Panc1 (cell line): ENCODE results near the gene PAWR. TPM values are rescaled to one million over a fixed set of nuclear protein-coding genes. Genes with fewer than 3 reads are reported as not detected.

Source experiments
- ATAC-seq: fragments of 200-7000 bp; cut with Tn5 transposase; 2 replicates; pipeline ENCODE4 v1.9.1; 2020; ENCODE audit warnings: mild to moderate bottlenecking, moderate library complexity
- BruUV-seq: library from RNA; stranded (reverse); fragments of 400-500 nt; replicated peaks from 2 replicates; lab custom pipeline; 2021; lab: Mats Ljungman, UMichigan
- CTCF ChIA-PET: fragments of 300-600 bp; sonication (Branson Sonifier 250); formaldehyde crosslinking; loops from one replicate; lab custom pipeline; 2022; ENCODE audit warnings: antibody characterized with exemption; lab: Charles Lee
- POLR2A ChIA-PET: fragments of 300-600 bp; sonication (Branson Sonifier 250); formaldehyde crosslinking; loops from one replicate; lab custom pipeline; 2022; ENCODE audit warnings: antibody characterized with exemption; lab: Charles Lee
- DNase-seq: peaks from one replicate; pipeline ENCODE4 v3.0.0-alpha.2; 2010; ENCODE audit warnings: low read depth, low spot score
- H3K27ac ChIP-seq: 2 replicates; pipeline ENCODE4 v1.5.1; 2011; ENCODE audit warnings: mild to moderate bottlenecking, low read length, inconsistent platforms
- H3K27me3 ChIP-seq: fragments of 200-500 bp; sonication (Bioruptor generic); 2 replicates; pipeline ENCODE4 v1.6.0; 2014; ENCODE audit warnings: low read length, inconsistent platforms; ENCODE audit not compliant: control insufficient read depth, insufficient read depth
- H3K36me3 ChIP-seq: fragments of 200-500 bp; sonication (Bioruptor generic); 2 replicates; pipeline ENCODE4 v1.5.1; 2014; ENCODE audit warnings: inconsistent platforms, mild to moderate bottlenecking, low read length, moderate library complexity; ENCODE audit not compliant: control insufficient read depth, insufficient read depth
- H3K4me1 ChIP-seq: 2 replicates; pipeline ENCODE4 v1.5.1; 2011; ENCODE audit warnings: inconsistent platforms, mild to moderate bottlenecking, low read length, moderate library complexity; ENCODE audit not compliant: control insufficient read depth, insufficient read depth
- H3K4me3 ChIP-seq, 2 experiments: 2 replicates each; pipeline ENCODE4 v1.5.1; 2011 to 2012; ENCODE audit warnings: low read depth in 2 of 2, low read length in 2 of 2, mild to moderate bottlenecking in 2 of 2, inconsistent platforms in 1 of 2, moderate library complexity in 1 of 2
- H3K9me3 ChIP-seq: fragments of 200-500 bp; sonication (Bioruptor generic); 2 replicates; pipeline ENCODE4 v1.5.1; 2014; ENCODE audit warnings: low read depth, mild to moderate bottlenecking, inconsistent platforms, low read length, moderate library complexity; ENCODE audit not compliant: control insufficient read depth, insufficient read depth
- POLR2AphosphoS5 ChIP-seq: IDR thresholded peaks from 2 replicates; pipeline ENCODE4 v1.6.1; 2012; ENCODE audit warnings: mild to moderate bottlenecking, low read depth, low read length, moderate library complexity
- SIN3A ChIP-seq: IDR thresholded peaks from 2 replicates; pipeline ENCODE4 v1.6.1; 2012; ENCODE audit warnings: low read depth, mild to moderate bottlenecking, low read length, moderate library complexity, borderline replicate concordance; ENCODE audit not compliant: insufficient read depth
- TCF7L2 ChIP-seq: IDR thresholded peaks from 2 replicates; pipeline ENCODE4 v1.6.1; 2011; ENCODE audit warnings: mild to moderate bottlenecking, low read depth, low read length, inconsistent platforms
- in situ Hi-C: cut with HindIII; loops from 2 replicates; pipeline ENCODE4 v1.10.0; 2016; ENCODE audit warnings: low sequenced_read_pairs, low pct_unique_long_range_greater_than_20kb
- intact Hi-C: fragments of 100-400 bp; cut with micrococcal nuclease; formaldehyde crosslinking; loops from one replicate; pipeline ENCODE4 v1.10.0; 2022; ENCODE audit not compliant: unreplicated experiment
- total RNA-seq: library from RNA; stranded (reverse); gene quantifications from one replicate; pipeline ENCODE4 v1.2.1, GENCODE V29; 2021; ENCODE audit not compliant: unreplicated experiment
- TF ChIP-seq, protein P1 (sequence below): fragments of 450-650 bp; IDR thresholded peaks from 2 replicates; pipeline ENCODE4 v1.5.1; 2017; ENCODE audit warnings: mild to moderate bottlenecking
- TF ChIP-seq, protein P2 (sequence below), 2 experiments: IDR thresholded peaks; 2 replicates each; pipeline ENCODE4 v1.6.1; 2011 to 2012; ENCODE audit warnings: low read depth in 2 of 2, control low read depth in 1 of 2, low read length in 1 of 2, mild to moderate bottlenecking in 1 of 2, moderate library complexity in 1 of 2; ENCODE audit not compliant: insufficient read depth in 1 of 2

PAWR gene
- total RNA-seq, 1 experiment from 2014 or later = 142 TPM

DNA sequence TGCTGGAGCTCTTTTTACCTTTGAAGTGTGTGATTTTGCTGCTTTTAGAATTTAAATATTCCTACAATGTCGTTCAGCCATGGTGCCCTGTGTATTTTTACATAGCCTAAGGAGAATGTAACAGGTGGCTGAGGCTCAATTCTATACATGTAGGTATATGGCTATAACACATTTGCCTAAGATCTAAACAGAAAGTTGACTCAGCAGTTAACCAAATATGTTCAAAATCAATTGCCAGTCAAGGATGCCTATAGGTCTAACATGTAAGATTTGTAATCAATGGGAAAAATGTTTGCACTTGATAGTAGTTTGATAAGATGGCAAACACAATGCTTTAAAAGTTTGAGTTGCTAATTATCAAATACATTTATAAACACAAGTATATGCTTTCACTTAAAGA, 8.2 kb downstream of the PAWR start:
- no peak for TF ChIP-seq TCF7L2
- TF ChIP-seq, protein P1, sequence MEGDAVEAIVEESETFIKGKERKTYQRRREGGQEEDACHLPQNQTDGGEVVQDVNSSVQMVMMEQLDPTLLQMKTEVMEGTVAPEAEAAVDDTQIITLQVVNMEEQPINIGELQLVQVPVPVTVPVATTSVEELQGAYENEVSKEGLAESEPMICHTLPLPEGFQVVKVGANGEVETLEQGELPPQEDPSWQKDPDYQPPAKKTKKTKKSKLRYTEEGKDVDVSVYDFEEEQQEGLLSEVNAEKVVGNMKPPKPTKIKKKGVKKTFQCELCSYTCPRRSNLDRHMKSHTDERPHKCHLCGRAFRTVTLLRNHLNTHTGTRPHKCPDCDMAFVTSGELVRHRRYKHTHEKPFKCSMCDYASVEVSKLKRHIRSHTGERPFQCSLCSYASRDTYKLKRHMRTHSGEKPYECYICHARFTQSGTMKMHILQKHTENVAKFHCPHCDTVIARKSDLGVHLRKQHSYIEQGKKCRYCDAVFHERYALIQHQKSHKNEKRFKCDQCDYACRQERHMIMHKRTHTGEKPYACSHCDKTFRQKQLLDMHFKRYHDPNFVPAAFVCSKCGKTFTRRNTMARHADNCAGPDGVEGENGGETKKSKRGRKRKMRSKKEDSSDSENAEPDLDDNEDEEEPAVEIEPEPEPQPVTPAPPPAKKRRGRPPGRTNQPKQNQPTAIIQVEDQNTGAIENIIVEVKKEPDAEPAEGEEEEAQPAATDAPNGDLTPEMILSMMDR = no peak
- TF ChIP-seq, protein P2, sequence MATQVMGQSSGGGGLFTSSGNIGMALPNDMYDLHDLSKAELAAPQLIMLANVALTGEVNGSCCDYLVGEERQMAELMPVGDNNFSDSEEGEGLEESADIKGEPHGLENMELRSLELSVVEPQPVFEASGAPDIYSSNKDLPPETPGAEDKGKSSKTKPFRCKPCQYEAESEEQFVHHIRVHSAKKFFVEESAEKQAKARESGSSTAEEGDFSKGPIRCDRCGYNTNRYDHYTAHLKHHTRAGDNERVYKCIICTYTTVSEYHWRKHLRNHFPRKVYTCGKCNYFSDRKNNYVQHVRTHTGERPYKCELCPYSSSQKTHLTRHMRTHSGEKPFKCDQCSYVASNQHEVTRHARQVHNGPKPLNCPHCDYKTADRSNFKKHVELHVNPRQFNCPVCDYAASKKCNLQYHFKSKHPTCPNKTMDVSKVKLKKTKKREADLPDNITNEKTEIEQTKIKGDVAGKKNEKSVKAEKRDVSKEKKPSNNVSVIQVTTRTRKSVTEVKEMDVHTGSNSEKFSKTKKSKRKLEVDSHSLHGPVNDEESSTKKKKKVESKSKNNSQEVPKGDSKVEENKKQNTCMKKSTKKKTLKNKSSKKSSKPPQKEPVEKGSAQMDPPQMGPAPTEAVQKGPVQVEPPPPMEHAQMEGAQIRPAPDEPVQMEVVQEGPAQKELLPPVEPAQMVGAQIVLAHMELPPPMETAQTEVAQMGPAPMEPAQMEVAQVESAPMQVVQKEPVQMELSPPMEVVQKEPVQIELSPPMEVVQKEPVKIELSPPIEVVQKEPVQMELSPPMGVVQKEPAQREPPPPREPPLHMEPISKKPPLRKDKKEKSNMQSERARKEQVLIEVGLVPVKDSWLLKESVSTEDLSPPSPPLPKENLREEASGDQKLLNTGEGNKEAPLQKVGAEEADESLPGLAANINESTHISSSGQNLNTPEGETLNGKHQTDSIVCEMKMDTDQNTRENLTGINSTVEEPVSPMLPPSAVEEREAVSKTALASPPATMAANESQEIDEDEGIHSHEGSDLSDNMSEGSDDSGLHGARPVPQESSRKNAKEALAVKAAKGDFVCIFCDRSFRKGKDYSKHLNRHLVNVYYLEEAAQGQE (IDR thresholded peaks at IDR 0.05; ENCODE audit: insufficient read depth in 1 of 2, low read depth in 2 of 2, low read length in 1 of 2) = no peak
- no peak for TF ChIP-seq POLR2AphosphoS5
- TF ChIP-seq SIN3A = no peak
- Histone ChIP-seq H3K4me1 (peaks cover 74% of the 10 kb centered on the region), H3K4me3 (no peak overlapping the region), H3K36me3 (no peaks in the 10 kb centered on the region; the same call in 1 of the 2 replicates), H3K27ac (no peak overlapping the region; the same call in 1 of the 2 replicates), H3K9me3 (no peaks in the 10 kb centered on the region), H3K27me3 (no peaks in the 10 kb centered on the region)
- CTCF ChIA-PET = no interaction called here
- no peak for DNase-seq
- intact Hi-C loops (loop anchor here (10.0 kb wide), 1 partner anchor 58 kb away; no protein-coding TSS in a partner anchor), in situ Hi-C loops (no loop called here)
- POLR2A ChIA-PET = no interaction called here
- BruUV-seq = no TSS peak
- ATAC-seq = no peak

DNA sequence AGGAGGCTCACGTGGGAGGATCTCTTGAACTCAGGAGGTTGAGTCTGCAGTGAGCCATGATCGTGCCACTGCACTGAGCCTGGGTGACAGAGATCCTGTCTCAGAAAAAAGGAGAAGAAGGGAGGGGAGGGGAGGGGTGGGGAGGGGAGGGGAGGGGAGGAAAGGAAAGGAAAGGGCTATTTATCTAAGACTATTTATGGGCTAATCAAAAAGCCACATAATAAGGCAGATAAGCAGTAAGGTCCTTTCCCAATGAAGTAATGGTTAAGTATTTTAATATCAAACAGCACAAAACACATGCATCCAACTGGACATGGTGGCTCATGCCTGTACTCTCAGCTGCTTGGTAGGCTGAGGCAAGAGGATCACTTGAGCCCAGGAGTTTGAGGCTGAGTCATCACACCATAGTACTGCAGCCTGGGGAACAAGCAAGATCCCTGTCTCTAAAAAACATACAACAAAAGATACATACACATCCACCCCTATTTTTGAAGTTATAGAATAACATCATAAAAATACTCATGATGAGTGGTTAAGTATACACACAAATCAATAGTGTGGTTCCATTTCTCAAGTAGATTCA, 9.7 kb downstream of the PAWR start:
- Histone ChIP-seq H3K9me3 (no peaks in the 10 kb centered on the region), H3K36me3 (no peaks in the 10 kb centered on the region; the same call in 1 of the 2 replicates), H3K27ac (no peak overlapping the region), H3K4me3 (no peak overlapping the region), H3K27me3 (no peaks in the 10 kb centered on the region), H3K4me1 (peaks cover 61% of the 10 kb centered on the region)
- ATAC-seq = 0 out of 2 replicates have a peak, but pooled peaks have one; percentile 49
- no TSS peak for BruUV-seq
- intact Hi-C loops (loop anchor here (10.0 kb wide), 1 partner anchor 56 kb away; no protein-coding TSS in a partner anchor), in situ Hi-C loops (no loop called here)
- CTCF ChIA-PET = interaction anchor here (0.9 kb wide), 1 partner anchor 24 kb away, joined by 3 read pairs; no protein-coding TSS in a partner anchor
- no peak for TF ChIP-seq SIN3A
- TF ChIP-seq, protein P2 (IDR thresholded peaks at IDR 0.05; ENCODE audit: insufficient read depth in 1 of 2, low read depth in 2 of 2, low read length in 1 of 2) = no peak
- POLR2A ChIA-PET = no interaction called here
- DNase-seq = no peak
